NCI-H1092 (cell line): Measurements from ENCODE around the gene APEH.

Source experiments
- DNase-seq: peaks from one replicate; lab custom pipeline; 2025; lab: John Stamatoyannopoulos, UW

The APEH gene

DNA sequence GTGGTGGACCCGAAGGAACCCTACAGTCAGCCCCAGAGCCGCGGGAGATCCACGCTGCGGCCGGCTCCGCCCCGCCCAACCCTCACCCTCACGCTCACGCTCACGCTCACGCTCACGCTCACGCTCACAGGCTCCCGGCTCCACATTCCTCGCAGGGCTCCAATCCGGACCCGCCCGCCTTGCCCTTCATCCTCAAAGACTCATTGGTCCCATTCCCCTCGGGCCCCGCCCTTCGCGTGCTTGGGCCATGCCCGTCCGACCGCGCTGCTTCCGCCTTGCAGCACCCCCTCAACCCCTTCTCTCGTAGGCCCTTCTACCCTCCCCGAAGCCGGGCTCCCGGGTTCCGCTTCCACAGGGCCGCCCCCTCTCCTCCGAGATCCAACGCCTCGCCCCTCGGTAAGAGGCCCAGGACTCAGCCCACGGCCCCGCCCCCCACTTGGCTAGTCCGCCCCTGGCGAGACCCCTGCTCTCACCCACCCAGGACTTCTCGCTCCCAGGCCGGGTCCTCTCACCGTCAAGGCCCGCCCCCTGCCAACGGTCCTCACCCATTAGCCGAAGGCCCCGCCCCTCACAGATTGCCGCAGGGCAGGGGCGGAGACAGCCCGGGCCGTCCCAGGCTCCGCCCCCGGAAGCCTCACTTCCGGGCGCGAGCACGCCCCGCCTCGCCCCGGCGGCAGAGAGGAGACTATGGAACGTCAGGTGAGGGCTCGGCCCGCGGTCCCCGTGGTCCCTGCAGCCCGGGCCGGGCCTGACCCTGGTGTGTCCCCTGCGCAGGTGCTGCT, at the start of gene APEH:
TSS of gene APEH (plus strand) at position 637 of the 782 bp plus-strand sequence. CDS start at position 688, 51 bp downstream.
- no peak for DNase-seq

DNA sequence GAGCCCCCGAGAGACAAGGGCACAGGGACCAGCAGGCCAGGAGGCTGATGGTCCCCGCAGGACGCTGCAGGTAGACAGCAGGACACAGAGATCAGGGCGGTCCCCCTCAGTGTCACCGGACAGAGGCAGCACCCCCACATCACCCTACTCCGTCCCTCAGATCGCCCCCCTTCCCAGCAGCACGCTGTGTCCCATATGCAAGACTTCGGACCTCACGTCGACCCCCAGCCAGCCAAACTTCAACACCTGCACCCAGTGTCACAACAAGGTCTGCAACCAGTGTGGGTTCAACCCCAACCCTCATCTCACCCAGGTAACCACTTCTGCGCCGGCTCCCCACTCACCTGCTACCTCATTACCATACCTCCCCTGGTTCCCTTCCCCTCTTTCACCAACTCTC, 49.1 kb upstream of the APEH start:
- DNase-seq, result no peak

DNA sequence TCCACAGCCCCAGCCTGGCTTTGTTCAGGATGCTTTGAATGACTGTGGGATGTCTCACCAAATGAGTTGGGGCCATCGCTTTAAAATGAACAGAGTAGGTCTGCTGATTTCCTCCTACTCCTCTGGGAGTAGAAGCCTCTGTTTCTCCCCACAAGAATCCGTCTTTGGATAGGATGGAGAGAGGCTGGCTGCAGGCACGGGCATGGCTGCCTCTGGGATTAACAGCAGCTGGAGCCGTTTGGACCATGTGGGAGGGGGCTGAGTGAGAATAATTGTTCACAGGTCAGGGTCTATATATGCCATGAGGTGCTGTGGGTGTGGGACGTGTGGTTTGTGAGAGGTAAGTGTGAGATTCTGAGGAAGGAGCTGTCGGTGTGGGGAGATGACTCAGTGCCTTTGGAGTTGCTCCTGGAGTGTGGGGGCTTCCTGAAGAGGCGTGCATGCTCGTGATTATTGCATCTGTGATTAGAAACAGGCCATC, 48.0 kb upstream of the APEH start:
- no peak for DNase-seq

DNA sequence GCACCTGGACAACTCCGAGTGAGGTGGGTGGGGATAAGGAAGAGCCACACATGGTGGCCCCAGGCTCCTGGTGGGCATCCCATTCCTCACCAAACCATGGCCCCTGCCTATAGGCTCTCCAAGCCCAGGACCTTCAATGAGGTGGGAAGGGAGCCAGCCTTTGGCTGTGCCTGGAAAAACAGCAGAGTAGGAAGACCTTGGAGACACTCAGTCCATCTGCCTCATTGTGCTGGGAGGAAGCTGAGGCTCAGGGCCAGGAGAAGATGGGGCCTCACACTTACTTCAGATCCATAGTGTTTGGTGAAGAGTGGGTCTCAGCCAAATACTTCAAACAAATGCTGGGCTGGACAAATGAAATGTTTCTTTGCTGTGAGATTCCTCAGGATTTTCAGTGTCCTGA, 47.4 kb upstream of the APEH start:
- DNase-seq, result no peak

DNA sequence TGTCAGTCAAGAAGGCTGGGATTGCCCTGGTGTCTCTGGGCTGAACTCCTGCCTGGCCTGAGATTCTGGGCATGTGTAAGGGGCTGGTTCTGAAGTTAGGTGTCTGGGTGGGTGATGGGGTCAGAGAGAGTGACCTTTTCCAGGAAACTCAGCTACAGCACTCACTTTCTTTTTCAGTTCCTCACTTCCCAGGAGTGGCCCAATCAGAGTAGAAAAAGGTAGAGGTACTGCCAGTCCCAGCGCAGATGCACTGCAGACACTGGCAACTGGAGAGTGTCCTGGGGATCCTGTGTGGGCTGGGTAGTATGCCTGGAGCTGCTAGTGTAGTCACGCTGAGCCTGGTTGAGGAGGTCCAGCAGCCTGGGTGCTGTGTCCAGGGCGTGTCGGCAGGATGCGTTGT, 46.5 kb upstream of the APEH start:
- DNase-seq, result no peak

DNA sequence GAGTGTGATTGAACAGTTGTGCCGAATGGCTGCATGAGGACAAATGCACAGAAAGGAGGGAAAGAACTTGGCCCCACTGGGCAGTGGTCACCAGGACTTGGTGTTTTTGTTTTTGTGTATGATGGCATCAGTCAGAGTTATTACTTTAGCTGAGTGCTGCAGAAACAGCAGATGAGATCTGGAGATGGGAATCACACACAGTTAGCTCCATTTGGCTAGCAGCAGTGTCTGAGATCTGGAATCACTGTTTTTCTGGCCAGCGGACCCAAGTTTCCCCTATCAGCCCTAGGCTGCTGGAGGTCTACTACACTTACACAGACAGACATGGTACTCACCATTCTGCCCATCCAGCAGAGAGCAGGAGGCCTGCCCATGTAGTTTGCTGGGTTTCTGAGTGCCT, 45.9 kb upstream of the APEH start:
- no peak for DNase-seq

DNA sequence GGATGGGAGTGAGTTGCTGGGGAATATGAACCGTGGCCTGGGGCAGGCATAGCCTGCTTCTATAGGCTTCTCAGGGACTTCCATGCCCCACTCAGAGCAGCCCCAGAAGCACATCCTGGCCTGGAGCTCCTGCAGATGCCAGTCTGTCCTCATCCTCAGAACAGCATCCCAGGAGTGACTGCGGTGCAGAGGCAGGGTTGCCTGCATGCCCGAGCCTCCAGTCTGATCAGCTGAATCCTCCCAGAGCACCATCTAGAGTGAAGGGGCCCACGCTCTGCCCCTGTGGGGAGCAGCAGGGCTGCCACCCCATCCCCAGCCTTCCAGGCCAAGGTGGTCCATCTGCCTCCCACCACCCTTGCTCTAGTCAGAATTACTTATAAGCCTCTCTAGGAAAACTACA, 44.7 kb upstream of the APEH start:
- no peak for DNase-seq

DNA sequence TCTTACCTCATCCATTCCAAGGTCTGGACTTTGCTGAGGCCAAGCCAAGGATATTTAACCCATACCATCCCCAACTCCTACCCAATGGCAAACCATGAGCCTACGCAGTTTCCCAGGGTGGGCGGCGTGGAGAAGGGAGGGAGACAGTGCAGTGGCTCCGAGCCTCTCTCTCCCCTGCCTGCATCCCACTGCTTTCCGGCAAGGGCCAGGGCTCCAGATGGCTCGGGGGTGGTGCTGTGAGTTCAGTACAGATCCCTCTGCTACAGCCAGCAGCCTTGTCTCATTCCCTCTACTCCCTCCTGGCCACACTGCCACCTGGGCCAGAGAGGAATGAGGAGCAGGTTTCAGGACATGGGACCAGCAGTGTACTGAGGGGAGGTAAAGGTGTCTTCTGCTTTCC, 44.3 kb upstream of the APEH start:
- no peak for DNase-seq

DNA sequence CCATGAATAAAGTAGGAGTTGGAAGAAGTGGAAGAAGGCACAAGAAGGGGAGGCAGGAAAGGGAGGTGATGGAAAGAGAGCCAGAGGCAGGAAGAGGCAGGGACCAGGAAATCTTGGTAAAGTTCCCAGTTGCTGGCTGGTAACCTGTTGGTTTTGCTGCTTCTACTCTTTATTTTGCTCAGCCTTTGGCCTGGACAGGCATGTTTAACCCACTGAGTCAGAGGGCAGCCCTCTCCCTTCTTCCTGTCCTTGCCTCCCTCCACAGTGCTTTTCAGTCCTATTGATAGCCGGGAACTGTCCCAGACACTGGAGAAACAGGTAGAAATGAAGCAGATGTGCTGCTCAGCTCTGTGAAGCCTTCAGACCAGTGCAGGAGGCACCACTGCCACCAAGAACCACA, 43.4 kb upstream of the APEH start:
- no peak for DNase-seq

DNA sequence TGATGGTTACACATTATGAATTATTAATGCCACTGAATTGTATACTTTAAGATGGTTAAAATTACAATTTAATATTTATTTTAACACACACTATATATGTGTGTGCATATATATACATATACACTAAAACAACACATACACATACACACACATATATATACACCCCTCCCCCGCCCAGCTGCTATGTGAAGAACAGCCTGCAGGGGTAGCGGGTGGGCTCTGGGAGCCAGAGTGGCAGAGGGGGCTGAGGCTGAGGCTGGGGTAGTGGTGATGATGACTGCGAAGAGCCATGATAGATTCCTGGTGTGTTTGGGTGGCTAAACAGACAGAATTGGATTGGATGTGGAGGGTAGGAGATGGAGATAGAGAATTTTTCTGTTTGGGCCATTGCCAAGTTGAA, 39.4 kb upstream of the APEH start:
- no peak for DNase-seq

DNA sequence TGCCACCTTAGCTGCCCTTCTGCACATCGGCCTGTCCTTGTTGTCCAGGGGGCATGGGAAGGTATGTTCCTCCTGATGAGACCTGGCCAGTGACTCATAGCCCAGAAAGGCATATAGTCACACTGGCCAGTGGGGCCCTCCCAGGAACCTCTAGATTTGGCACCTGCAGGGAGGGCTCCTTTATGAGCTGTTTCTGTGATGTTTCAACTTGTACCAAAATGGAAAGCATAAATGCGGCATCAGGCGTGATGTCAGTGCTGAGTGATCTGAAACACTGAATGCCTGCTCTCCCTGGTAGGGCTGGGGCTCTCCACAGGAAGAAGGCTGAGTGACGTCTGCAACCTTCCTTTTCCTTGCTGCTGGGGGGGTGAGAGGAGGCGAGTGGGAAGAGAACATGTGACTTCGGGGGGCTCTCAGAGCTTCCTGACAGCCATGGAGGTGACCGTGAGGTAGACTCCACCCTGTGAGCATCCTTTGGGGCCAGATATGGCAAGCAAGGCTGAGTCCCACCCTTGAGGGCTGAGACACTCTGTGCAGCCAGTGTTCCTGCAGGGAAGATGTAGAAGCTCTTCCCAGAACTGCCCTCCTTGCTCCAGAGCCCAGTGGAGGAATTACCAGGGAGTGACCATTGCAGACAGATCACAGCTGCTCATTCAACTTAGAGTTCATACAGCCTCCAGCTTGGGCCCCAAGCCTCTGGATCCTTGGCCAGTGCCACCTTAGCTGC, 37.1 kb upstream of the APEH start:
- no peak for DNase-seq

DNA sequence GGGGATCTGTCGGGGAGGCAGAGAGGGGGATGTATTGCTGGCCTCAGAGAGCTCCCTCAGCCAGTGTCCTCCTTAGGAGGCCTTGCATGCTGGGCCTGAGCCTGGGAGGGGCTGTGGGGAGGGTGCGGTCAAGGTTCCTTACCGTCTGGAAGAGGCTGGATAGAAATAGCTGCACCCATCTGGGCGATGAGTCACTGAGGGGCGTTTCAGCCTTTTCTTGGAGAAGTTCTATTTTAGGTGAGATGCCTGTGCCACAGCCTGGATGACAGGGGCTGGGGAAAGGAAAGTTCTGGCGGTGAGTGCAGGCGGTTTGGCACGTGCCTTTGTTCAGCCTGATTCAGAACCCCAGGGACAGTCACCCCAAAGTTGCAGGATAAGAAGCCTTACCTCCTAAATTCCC, 35.7 kb upstream of the APEH start:
- DNase-seq, result no peak

DNA sequence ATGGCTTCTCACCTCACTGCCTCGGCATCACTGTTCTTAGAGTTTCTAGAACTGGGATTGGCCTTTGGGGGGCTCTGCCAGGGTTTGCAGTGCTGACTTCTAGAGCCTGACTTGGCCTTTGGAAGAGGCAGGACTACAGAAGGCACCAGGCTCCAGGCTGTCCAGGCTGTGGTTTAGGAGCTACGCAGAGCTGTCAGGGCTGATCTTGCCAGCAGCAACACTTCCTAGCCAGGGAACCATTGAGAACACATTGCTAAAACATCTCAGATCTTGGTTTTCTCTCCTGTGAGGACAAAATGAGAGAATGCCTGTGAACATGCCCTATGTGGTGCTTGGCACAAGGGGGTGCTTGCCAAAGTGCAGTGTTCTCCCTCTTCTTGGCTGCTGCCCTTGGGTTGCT, 34.6 kb upstream of the APEH start:
- no peak for DNase-seq

DNA sequence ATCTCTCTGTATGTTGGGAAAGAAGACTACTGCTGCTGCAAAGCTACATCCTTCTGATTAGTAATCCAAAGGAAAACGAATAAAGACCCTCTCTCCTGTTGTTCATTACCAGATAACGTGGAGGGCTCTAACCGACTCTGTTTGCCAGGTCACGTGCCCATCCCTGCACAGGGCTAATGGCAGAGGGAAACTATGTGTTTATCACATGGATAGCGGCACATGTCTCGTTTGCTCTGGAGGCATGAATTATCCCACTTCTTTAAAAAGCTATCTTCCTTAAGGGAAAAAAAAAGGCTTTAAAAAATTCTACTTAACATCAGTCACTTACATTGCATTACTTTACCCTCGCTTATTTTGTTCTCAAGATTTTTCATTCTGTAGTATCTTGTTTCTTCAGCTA, 32.9 kb upstream of the APEH start:
- DNase-seq, result no peak

DNA sequence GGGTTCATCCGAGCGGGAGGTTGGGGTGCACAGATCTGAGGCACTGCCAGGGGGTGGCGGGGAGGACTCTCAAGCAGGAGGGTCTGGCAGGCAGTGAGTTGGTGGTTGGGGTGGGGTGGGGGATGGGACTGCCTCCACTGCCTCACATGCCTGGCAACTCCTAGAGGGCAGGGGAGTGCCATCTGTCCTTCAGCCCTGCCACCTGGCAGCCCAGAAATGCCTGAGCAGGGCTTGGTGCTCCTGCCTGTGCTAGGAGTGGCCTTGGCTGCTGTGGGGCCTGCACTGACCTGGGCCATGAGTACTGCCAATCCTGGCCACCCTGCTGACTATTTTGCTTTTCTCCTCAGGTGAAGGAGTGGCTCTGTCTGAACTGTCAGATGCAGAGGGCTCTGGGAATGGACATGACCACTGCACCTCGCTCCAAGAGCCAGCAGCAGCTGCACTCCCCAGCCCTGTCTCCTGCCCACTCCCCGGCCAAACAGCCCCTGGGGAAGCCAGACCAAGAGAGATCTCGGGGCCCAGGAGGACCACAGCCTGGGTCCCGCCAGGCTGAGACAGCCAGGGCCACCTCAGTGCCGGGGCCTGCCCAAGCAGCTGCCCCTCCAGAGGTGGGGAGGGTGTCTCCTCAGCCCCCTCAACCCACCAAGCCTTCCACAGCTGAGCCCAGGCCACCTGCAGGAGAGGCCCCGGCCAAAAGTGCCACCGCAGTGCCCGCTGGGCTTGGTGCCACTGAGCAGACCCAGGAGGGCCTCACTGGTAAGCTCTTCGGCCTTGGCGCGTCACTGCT, 32.0 kb upstream of the APEH start:
- no peak for DNase-seq

DNA sequence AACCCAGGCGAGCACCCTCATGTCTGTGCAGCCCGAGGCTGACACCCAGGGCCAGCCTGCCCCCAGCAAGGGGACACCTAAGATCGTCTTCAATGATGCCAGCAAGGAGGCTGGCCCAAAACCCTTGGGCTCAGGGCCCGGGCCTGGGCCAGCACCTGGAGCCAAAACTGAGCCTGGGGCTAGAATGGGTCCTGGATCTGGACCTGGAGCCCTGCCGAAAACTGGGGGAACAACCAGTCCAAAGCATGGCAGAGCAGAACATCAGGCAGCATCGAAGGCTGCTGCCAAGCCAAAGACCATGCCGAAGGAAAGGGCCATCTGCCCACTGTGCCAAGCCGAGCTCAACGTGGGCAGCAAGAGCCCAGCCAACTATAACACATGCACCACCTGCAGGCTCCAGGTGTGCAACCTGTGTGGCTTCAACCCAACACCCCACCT, 31.4 kb upstream of the APEH start:
- DNase-seq, result no peak

DNA sequence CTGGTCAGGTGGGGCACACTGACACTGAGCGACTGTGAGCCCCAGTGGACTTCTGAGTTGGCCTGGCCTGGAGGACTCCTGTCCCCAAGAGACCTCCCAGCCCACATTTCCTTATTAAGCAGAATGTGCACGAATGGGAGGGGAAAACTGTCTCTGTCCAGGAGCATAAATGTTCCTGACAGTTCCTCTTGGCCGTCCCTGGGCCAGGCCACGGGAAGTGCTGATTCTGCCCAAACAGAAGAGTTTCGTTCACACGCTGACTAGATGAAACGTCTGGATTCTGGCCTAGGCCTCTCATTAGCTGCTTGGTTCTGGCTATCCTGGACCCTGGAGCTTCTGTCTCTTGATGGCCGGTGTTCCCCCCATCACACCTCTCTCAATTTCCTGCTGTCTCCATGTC, 29.5 kb upstream of the APEH start:
- DNase-seq, result no peak

DNA sequence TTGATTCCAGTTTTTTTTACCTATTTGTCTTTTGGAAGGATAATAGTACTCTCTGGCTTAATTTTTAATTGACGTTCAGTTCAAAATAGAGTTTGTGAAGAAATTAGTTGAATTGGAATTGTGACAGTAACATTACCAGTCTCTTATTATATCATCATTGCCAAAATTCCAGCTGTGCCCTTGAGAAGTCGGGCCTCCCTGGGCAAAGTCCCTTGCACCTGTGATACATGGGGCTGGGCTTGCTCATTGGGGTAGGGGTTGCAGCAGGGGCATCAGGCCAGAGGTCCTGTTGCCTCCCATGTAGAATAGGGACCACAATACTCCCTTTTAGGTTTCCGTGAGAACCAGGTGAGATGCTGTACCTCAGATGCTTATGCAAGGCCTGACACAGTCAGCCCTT, 27.9 kb upstream of the APEH start:
- DNase-seq, result no peak

DNA sequence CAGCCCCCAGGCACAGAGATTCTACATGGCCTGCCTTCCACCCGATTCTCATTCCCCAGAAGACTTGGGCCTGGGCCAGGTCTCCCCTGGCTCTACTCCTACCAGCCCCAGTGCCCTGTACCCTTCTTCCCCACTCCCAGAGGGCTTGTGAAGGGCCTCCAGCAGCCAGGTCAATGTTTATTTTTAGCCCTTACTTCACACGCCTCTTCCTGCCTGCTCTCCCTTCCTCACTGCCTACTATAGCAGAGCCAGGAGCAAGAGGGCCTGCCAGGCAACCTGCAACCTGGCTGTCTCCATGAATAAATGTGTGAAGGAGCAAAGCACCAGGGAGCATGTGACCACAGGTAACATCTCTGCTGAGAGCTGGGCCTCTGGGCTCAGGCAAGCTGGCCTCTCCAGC, 26.4 kb upstream of the APEH start:
- no peak for DNase-seq

DNA sequence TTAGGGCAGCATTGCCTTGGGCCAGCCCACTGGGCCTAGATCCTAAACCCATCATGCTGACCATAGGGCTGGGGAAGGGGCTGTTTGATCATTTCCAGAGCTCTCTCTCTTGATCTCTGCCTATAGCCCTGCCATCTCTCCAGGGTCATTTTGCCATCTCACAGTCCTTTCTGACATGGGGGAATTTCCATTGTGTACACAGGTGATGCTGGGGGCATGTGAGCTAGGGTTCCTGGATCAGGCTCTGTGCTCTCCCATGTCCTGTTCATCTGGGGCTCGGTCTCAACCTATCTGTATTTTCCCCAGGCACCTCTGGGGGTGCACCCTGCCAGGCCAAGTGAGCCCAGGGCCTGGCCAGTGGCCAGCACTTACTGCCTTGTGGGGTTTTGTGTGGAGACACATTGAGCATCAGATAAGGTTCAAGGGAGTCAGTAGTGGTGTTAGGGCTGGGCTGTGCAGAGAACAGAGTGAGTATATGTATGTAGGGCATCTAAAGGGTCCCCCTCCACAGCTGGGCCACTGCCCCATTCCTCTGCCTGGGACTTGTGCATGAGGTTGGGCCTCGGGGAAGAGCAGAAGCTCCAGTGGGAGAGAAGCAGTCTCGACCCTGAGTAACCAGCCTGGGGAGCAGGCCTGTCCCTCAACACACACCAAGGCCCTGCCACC, 25.7 kb upstream of the APEH start:
- no peak for DNase-seq

DNA sequence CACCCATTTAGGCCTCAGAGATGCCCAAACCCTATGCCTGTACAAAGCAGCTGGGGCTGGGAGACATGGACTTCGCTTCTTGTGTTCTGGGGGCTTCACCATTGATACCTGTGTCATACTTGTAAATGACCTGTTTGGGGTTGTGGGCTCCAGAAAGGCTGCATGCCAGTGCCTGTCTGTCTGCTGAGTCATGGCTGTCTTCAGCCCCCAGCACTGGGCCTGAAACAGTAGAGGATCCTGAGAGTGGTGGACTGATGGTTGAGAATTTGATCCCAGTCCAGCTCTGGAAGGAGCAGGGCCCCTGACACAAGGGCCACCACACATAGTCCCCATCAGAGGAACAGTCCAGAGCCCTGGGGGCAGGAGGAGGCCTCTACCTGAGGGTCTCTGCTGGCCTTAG, 24.6 kb upstream of the APEH start:
- DNase-seq, result no peak

DNA sequence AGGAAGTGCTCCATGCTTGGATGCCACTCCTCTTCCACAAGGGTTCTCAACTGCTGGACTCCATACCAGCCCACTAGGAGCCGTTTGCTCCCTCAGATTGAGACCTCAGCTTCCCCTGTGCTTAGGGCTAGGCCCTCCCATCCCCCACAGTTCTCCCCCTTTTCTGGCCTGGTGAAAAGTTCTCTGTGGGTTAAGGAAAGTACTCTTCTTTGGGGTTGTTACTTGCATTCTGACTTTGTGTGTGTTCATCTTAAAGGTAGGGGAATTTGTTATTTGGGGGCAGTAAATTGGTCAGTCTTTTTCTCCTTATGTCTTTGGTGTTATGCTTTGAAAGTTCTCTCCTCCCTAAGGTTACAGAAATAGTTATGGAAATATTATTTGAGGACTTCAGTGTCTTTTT, 24.0 kb upstream of the APEH start:
- DNase-seq, result no peak
